GM21825 (cell line): ENCODE data around the gene XYLT1.
"Not testable (repeated sequence)": the region's sequence is repeated elsewhere in the genome, so short reads cannot be mapped to it uniquely, and the experiment has no call there.

ENCODE experiments used
- ATAC-seq: cut with Tn5 transposase; IDR thresholded peaks from one replicate; pipeline ENCODE4 v1.9.1; 2021; ENCODE audit warnings: mild to moderate bottlenecking, moderate library complexity; ENCODE audit not compliant: unreplicated experiment

The XYLT1 gene

GRCh38 chr16:17316005-17316404 lies 154.8 kb downstream of the XYLT1 start:
- no peak for ATAC-seq

- ATAC-seq, result no peak
These were observed 156.8 kb downstream of the XYLT1 start for GRCh38 chr16:17313793-17314547.

- no peak for ATAC-seq
These were observed 157.6 kb downstream of the XYLT1 start for GRCh38 chr16:17313085-17313611.

- ATAC-seq, result no peak
These were observed 158.6 kb downstream of the XYLT1 start for GRCh38 chr16:17312094-17312710.

GRCh38 chr16:17311333-17312093 lies 159.2 kb downstream of the XYLT1 start:
- no peak for ATAC-seq

GRCh38 chr16:17309510-17309909 lies 161.2 kb downstream of the XYLT1 start:
- no peak for ATAC-seq

GRCh38 chr16:17308186-17308585 lies 162.6 kb downstream of the XYLT1 start:
- no peak for ATAC-seq

- no peak for ATAC-seq
These were observed 163.3 kb downstream of the XYLT1 start for GRCh38 chr16:17307504-17307903.

- no peak for ATAC-seq
These were observed 164.0 kb downstream of the XYLT1 start for GRCh38 chr16:17306745-17307144.

GRCh38 chr16:17306211-17306610 lies 164.5 kb downstream of the XYLT1 start:
- ATAC-seq, result not testable (repeated sequence)

GRCh38 chr16:17305694-17306093 lies 165.1 kb downstream of the XYLT1 start:
- ATAC-seq, result no peak

- no peak for ATAC-seq
These were observed 166.2 kb downstream of the XYLT1 start for GRCh38 chr16:17304491-17305119.

- no peak for ATAC-seq
These were observed 166.7 kb downstream of the XYLT1 start for GRCh38 chr16:17304106-17304490.

- no peak for ATAC-seq
These were observed 167.7 kb downstream of the XYLT1 start for GRCh38 chr16:17303101-17303500.

- ATAC-seq, result no peak
These were observed 168.1 kb downstream of the XYLT1 start for GRCh38 chr16:17302620-17303019.

GRCh38 chr16:17302214-17302613 lies 168.5 kb downstream of the XYLT1 start:
- peak; percentile 11 for ATAC-seq

GRCh38 chr16:17301593-17302135 lies 169.1 kb downstream of the XYLT1 start:
- ATAC-seq, result peak; percentile 89

- no peak for ATAC-seq
These were observed 169.6 kb downstream of the XYLT1 start for GRCh38 chr16:17301184-17301583.

- ATAC-seq, result no peak
These were observed 171.0 kb downstream of the XYLT1 start for GRCh38 chr16:17299790-17300189.

- ATAC-seq, result no peak
These were observed 172.5 kb downstream of the XYLT1 start for GRCh38 chr16:17298238-17298637.

- no peak for ATAC-seq
These were observed 174.3 kb downstream of the XYLT1 start for GRCh38 chr16:17296431-17296830.
